PC-3 (cell line): Measurements from ENCODE around the gene ZNF407.

Experiments
- EZH2phosphoT487 ChIP-seq: fragments of 300-600 bp; sonication (generic); IDR thresholded peaks from 2 replicates; pipeline ENCODE4 v1.6.1; 2018; ENCODE audit warnings: mild to moderate bottlenecking, antibody characterized with exemption, low read length, borderline replicate concordance
- TF ChIP-seq, protein P1 (sequence below): fragments of 300-600 bp; sonication (generic); conservative IDR thresholded peaks from 2 replicates; pipeline ENCODE4 v1.5.1; 2017; ENCODE audit warnings: antibody characterized with exemption, low read depth, mild to moderate bottlenecking, low read length

DNA sequence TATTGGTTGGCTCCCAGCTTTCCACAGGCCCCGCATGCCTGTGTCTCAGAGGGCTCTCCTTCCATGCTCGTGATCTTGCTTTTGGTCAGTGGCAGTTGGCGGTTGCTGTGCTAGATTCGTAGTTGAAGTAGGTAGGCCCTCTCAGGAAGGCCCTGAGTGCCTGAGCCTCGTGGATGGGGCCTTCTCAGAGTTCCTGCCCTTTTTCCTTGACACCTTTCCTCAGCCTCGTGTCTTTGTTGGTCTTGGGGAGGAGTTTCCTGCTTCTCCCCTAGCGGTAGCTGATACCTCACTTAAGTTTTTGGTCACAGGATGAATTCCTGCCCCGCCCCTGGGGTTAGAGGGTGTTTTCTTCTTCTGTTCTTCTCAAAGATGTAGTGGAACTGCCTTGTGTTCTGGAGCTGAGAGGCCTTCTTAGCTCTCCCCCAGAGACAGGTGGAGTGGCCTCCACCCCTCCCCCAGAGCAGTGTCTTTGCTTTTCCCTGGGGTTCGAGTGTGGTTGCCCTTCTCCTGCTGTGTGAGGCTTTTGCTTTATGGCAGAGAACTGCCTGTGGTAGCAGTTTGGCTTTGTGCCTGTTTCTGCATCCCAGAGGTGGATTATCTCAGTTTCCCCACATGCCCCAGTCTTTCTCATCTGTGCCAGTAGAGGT, 94.8 kb downstream of the ZNF407 start:
- TF ChIP-seq, protein P1, sequence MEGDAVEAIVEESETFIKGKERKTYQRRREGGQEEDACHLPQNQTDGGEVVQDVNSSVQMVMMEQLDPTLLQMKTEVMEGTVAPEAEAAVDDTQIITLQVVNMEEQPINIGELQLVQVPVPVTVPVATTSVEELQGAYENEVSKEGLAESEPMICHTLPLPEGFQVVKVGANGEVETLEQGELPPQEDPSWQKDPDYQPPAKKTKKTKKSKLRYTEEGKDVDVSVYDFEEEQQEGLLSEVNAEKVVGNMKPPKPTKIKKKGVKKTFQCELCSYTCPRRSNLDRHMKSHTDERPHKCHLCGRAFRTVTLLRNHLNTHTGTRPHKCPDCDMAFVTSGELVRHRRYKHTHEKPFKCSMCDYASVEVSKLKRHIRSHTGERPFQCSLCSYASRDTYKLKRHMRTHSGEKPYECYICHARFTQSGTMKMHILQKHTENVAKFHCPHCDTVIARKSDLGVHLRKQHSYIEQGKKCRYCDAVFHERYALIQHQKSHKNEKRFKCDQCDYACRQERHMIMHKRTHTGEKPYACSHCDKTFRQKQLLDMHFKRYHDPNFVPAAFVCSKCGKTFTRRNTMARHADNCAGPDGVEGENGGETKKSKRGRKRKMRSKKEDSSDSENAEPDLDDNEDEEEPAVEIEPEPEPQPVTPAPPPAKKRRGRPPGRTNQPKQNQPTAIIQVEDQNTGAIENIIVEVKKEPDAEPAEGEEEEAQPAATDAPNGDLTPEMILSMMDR: no peak
- no peak for TF ChIP-seq EZH2phosphoT487
